Measurements from ENCODE around the gene RNF2.

Gene RNF2

GRCh38 chr1:185096531-185096930 lies 51.2 kb downstream of the RNF2 start:
- DNase-seq (ENCODE audit: low read depth): no peak

- DNase-seq (ENCODE audit: low read depth): no peak
Observed at GRCh38 chr1:185104083-185104482, 58.7 kb downstream of the RNF2 start.

- no peak for DNase-seq (ENCODE audit: low read depth)
Observed at GRCh38 chr1:185105121-185105520, 59.8 kb downstream of the RNF2 start.

GRCh38 chr1:185108321-185108720 lies 63.0 kb downstream of the RNF2 start:
- DNase-seq (ENCODE audit: low read depth): no peak

GRCh38 chr1:185110145-185110544 lies 64.8 kb downstream of the RNF2 start:
- DNase-seq (ENCODE audit: low read depth): no peak

GRCh38 chr1:185111873-185112272 lies 66.5 kb downstream of the RNF2 start:
- no peak for DNase-seq (ENCODE audit: low read depth)

- no peak for DNase-seq (ENCODE audit: low read depth)
Observed at GRCh38 chr1:185112356-185112755, 67.0 kb downstream of the RNF2 start.

- no peak for DNase-seq (ENCODE audit: low read depth)
Observed at GRCh38 chr1:185129708-185130107, 84.3 kb downstream of the RNF2 start.

GRCh38 chr1:185132534-185132933 lies 87.2 kb downstream of the RNF2 start:
- DNase-seq (ENCODE audit: low read depth): no peak

- no peak for DNase-seq (ENCODE audit: low read depth)
Observed at GRCh38 chr1:185137896-185138545, 92.7 kb downstream of the RNF2 start.

GRCh38 chr1:185139246-185139645 lies 93.9 kb downstream of the RNF2 start:
- DNase-seq (ENCODE audit: low read depth): no peak

GRCh38 chr1:185144233-185144632 lies 98.9 kb downstream of the RNF2 start:
- peak; percentile 5 for DNase-seq (ENCODE audit: low read depth)

GRCh38 chr1:185151215-185151614 lies 105.9 kb downstream of the RNF2 start:
- no peak for DNase-seq (ENCODE audit: low read depth)

All from fibroblast of gingiva (primary cell).